Measurements from ENCODE around the gene DHCR24. TPM values are rescaled to one million over a fixed set of nuclear protein-coding genes. Genes with fewer than 3 reads are reported as not detected.

DHCR24 gene
- total and polyA plus RNA-seq, 7 donors = 4.4 to 194 (median 12.6) TPM

DNA sequence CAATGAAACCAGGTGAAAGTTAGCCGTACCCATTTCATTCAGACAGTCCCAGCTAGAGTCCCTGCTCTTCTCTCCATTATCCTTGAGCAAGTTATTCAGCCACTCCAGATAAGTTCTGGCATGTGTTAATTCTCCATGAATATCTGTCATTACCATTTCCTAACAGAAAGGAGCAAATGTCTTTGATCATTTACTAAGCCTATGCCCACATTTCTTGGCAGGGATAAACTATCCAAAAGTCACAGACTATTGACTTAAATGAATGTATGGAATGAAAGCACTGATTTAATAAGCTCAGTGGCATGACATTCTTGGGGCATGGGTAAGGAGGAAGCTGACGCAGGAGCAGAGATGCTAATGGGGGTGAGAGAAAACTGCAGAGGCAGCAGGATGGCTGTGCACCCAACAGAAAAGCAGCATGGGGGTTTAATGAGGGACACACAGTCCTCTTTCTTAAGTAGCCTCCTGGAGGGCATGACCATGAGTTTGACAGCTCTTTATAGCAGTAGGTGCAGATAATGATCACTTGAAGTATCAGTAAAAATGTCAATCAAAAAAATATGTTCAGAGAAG, 17.6 kb upstream of the DHCR24 start:
- no peak overlapping the region for H3K4me3 ChIP-seq
- H3K27me3 ChIP-seq = no peaks in the 10 kb centered on the region
- intact Hi-C loops (cut with DNase I) = no loop called here
- TF ChIP-seq, protein P1, sequence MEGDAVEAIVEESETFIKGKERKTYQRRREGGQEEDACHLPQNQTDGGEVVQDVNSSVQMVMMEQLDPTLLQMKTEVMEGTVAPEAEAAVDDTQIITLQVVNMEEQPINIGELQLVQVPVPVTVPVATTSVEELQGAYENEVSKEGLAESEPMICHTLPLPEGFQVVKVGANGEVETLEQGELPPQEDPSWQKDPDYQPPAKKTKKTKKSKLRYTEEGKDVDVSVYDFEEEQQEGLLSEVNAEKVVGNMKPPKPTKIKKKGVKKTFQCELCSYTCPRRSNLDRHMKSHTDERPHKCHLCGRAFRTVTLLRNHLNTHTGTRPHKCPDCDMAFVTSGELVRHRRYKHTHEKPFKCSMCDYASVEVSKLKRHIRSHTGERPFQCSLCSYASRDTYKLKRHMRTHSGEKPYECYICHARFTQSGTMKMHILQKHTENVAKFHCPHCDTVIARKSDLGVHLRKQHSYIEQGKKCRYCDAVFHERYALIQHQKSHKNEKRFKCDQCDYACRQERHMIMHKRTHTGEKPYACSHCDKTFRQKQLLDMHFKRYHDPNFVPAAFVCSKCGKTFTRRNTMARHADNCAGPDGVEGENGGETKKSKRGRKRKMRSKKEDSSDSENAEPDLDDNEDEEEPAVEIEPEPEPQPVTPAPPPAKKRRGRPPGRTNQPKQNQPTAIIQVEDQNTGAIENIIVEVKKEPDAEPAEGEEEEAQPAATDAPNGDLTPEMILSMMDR (IDR thresholded peaks at IDR 0.05) = no peak
- TF ChIP-seq POLR2AphosphoS5 (IDR thresholded peaks at IDR 0.05) (no peak), EP300 (IDR thresholded peaks at IDR 0.05) (no peak), POLR2A (IDR thresholded peaks at IDR 0.05) (no peak)
- DNase-seq = no peak
- H3K4me1 ChIP-seq = no peaks in the 10 kb centered on the region
- H3K36me3 ChIP-seq = no peaks in the 10 kb centered on the region
- 63 to 70% methylated on average over 2 of the region's 2 CpGs for WGBS, 2 donors
- no peaks in the 10 kb centered on the region for H3K9me3 ChIP-seq
- H3K27ac ChIP-seq = no peak overlapping the region

DNA sequence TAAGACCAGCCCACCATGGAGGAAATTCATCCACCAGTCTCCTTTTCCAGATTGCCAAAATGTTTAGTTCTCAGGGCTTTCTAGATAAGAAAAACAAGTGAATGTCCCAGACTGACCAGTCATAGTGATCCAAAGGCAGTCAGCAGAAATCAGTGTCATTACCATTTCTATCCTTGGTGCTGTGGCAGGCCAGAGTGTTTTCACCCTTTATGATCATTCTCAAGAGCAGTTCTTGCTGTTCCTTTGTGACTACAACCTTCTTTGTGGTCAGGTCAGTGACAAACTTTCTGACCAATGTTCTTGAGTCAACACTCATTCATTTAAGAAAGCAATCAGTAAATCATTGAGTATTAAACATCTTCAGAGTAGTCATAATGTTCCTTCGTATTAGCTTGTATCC, 7.3 kb upstream of the DHCR24 start:
- Histone ChIP-seq H3K36me3 (no peaks in the 10 kb centered on the region), H3K27me3 (peaks cover 0 to 4% (median 4%) of the 10 kb centered on the region in 3 donors), H3K9me3 (no peaks in the 10 kb centered on the region), H3K4me1 (no peaks in the 10 kb centered on the region), H3K4me3 (no peak overlapping the region), H3K27ac (no peak overlapping the region)
- WGBS, 2 donors = 90 to 95% methylated on average over 1 of the region's 1 CpG
- no peak for TF ChIP-seq EP300 (IDR thresholded peaks at IDR 0.05)
- TF ChIP-seq, protein P1 (IDR thresholded peaks at IDR 0.05) = no peak
- TF ChIP-seq POLR2A (IDR thresholded peaks at IDR 0.05) = no peak
- TF ChIP-seq POLR2AphosphoS5 (IDR thresholded peaks at IDR 0.05) = no peak
- intact Hi-C loops (cut with DNase I) = no loop called here
- DNase-seq = no peak

DNA sequence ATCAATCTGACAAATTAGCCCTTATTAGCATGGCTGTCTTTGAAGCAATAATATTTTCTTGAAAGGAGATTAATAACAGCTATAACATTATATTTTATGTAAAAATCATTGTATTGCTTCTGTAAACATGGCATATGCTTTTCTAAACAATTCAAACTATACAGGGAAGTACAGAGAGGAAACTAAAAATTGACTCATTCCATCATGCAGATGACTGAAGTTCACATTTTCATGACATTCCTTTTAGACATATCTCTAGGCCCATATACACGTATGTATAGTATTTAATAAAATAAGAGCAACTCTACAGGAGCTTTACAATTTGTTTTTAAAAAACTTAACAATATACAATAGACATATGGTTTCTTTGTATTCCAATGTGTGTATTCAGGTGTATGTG, 5.6 kb upstream of the DHCR24 start:
- H3K27me3 ChIP-seq = peaks cover 0 to 4% (median 4%) of the 10 kb centered on the region in 3 donors
- intact Hi-C loops (cut with DNase I) = no loop called here
- no peak overlapping the region for H3K27ac ChIP-seq
- 73 to 77% methylated on average over 1 of the region's 1 CpG for WGBS, 2 donors
- H3K4me3 ChIP-seq = no peak overlapping the region
- TF ChIP-seq EP300 (IDR thresholded peaks at IDR 0.05) (no peak), POLR2A (IDR thresholded peaks at IDR 0.05) (no peak), POLR2AphosphoS5 (IDR thresholded peaks at IDR 0.05) (no peak)
- TF ChIP-seq, protein P1 (IDR thresholded peaks at IDR 0.05) = no peak
- no peaks in the 10 kb centered on the region for H3K36me3 ChIP-seq
- no peak for DNase-seq
- peaks cover 0 to 4% (median 3%) of the 10 kb centered on the region in 4 donors for H3K4me1 ChIP-seq
- H3K9me3 ChIP-seq = no peaks in the 10 kb centered on the region

DNA sequence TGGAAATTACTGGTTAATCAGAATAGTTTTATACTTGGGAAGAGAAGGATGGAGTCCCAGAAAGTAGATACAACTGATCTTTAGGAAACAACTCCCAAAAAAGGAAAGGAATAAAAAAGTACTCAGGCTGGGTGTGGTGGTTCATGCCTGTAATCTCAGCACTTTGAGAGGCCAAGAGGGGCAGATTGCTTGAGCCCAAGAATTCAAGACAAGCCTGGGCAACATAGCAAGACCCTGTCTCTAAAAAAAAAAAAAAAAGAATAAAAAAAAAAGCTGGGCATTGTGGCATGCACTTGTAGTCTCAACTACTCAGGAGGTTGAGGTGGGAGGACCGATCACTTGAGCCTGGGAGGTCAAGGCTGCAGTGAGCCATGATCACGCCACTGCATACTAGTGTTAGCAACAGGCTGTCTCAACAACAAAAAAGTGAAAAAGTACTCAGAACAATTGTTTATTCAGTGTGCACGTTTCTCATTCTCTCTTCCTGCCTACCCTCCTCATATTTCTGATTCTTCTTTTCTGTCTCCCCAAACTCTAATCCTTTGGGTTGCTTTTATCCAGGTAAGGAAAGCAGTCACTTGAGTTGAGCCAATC, 2.2 kb upstream of the DHCR24 start:
- DNase-seq = no peak
- no peaks in the 10 kb centered on the region for H3K9me3 ChIP-seq
- H3K27me3 ChIP-seq = peaks cover 0 to 23% (median 4%) of the 10 kb centered on the region in 3 donors
- H3K27ac ChIP-seq = no peak overlapping the region
- H3K36me3 ChIP-seq = no peaks in the 10 kb centered on the region
- H3K4me3 ChIP-seq = no peak overlapping the region
- 73 to 80% methylated on average over 3 of the region's 3 CpGs for WGBS, 2 donors
- peaks cover 0 to 22% (median 15%) of the 10 kb centered on the region in 4 donors for H3K4me1 ChIP-seq
- intact Hi-C loops (cut with DNase I) = no loop called here
- no peak for TF ChIP-seq EP300 (IDR thresholded peaks at IDR 0.05)
- TF ChIP-seq POLR2A (IDR thresholded peaks at IDR 0.05) = no peak
- TF ChIP-seq, protein P1 (IDR thresholded peaks at IDR 0.05) = no peak
- TF ChIP-seq POLR2AphosphoS5 (IDR thresholded peaks at IDR 0.05) = no peak
